AG10803 (cell line): ENCODE measurements around the gene VSNL1.

Experiments used
- DNase-seq: peaks from one replicate; pipeline ENCODE4 v3.0.0; 2010; ENCODE audit warnings: low read depth
- H3K4me3 ChIP-seq: 2 replicates; pipeline ENCODE4 v1.5.1; 2011; ENCODE audit warnings: mild to moderate bottlenecking, low read length, control low read depth
- TF ChIP-seq, protein P1 (sequence below): conservative IDR thresholded peaks from 2 replicates; pipeline ENCODE4 v1.5.1; 2011; ENCODE audit warnings: mild to moderate bottlenecking, low read length, control low read depth, inconsistent platforms

Gene VSNL1

DNA sequence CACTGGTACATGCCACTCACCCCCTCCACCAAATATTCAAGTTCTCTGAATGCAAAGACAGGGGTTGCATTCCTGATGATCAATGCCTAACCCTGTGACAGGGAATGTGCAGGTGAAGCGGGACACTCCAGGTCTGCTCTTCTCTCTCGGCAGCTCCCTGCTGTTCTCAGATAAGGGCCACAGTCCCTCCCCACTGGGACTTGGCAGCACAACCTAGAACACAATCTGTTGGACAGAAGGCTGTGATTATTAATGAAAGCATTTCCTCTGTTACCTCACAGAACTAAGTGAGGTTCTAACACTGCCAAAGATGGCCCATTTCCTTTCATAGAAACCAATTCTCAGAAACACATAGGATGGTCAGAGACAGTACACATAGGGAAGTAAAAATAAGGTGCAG is 42.7 kb downstream of the VSNL1 start:
- no peak overlapping the region for H3K4me3 ChIP-seq
- DNase-seq, result peak; percentile 9
- TF ChIP-seq, protein P1, sequence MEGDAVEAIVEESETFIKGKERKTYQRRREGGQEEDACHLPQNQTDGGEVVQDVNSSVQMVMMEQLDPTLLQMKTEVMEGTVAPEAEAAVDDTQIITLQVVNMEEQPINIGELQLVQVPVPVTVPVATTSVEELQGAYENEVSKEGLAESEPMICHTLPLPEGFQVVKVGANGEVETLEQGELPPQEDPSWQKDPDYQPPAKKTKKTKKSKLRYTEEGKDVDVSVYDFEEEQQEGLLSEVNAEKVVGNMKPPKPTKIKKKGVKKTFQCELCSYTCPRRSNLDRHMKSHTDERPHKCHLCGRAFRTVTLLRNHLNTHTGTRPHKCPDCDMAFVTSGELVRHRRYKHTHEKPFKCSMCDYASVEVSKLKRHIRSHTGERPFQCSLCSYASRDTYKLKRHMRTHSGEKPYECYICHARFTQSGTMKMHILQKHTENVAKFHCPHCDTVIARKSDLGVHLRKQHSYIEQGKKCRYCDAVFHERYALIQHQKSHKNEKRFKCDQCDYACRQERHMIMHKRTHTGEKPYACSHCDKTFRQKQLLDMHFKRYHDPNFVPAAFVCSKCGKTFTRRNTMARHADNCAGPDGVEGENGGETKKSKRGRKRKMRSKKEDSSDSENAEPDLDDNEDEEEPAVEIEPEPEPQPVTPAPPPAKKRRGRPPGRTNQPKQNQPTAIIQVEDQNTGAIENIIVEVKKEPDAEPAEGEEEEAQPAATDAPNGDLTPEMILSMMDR, result no peak

DNA sequence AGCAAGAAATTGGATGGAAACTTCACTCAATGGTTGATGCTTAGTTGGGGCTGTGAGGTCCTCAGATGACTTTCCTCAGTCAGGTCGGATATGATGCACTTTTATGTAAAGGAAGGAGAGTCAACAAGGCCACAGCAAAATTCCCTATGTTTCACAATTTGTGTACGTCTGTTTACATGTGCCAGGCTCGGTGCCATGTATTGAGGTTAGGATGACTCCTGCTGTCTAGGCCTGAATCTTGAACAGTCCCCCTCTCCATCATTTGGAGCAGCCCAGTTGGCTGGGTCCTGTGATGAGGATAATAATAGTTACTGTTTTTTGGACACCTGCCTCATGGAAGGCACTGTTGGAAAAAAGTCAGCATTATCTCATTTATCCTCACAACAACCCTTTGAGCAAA is 43.1 kb downstream of the VSNL1 start:
- TF ChIP-seq, protein P1, result no peak

DNA sequence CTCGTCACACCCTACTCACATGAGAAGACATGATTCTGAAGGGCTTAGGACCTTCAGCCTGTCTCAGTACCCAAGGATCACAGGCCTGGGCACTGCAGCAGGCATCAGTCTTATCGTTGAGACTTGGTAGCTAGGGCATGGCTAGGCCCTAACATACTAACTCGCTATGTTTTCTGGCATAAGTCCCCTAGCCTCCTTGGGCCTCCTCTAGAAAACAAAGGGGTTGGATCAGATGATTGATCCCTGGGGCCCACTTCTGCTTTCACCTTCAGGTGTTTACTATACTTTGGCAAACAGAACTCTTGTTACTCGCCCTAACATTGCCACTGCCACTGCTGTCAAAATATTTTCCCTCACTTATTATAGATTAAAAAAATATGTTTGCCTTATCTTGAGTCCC is 44.2 kb downstream of the VSNL1 start:
- no peak for DNase-seq
- TF ChIP-seq, protein P1, result no peak
- no peak overlapping the region for H3K4me3 ChIP-seq

More for the DNA sequence above, 43.1 kb downstream of the VSNL1 start:
- H3K4me3 ChIP-seq, result no peak overlapping the region
- DNase-seq, result no peak

DNA sequence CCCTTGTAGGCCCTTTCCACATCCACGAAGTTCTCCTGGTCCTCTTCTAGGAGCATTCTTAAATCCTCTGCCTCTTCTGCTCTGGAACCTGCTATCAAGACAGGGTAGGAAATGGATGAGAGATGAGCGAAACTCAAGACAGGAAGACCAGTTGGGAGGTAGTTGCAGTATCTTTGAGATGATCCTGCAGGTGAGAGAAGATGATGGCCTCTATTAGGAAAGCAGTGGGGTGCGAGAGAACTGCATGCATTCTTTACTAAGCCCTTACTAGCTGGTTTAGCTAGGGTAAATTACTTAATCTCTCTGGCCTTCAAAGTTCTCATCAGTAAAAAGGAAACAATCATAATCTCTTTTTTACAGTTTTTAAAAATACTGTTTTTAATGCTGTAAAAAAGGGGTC is 47.0 kb downstream of the VSNL1 start:
- no peak overlapping the region for H3K4me3 ChIP-seq
- TF ChIP-seq, protein P1, result no peak
- no peak for DNase-seq

DNA sequence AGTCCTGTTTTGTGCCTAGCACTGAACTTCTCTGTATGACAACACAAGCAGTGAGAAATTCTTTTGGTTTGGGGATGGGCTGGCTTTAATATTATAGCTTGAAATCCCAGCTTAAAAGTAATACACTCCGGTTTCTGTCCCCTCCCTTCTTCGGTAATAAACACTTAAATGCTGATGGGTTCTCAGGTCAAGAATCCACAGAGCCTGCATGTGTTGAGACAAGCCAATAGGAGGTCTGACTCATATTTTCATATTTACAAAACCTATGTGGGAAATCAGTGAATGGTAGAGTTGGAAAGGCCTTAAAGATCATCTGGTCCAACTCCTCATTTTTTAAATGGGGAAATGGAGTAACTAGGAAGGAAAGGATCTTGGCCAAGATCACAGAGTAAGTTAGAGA is 47.5 kb downstream of the VSNL1 start:
- TF ChIP-seq, protein P1, result no peak
- H3K4me3 ChIP-seq, result no peak overlapping the region
- no peak for DNase-seq

DNA sequence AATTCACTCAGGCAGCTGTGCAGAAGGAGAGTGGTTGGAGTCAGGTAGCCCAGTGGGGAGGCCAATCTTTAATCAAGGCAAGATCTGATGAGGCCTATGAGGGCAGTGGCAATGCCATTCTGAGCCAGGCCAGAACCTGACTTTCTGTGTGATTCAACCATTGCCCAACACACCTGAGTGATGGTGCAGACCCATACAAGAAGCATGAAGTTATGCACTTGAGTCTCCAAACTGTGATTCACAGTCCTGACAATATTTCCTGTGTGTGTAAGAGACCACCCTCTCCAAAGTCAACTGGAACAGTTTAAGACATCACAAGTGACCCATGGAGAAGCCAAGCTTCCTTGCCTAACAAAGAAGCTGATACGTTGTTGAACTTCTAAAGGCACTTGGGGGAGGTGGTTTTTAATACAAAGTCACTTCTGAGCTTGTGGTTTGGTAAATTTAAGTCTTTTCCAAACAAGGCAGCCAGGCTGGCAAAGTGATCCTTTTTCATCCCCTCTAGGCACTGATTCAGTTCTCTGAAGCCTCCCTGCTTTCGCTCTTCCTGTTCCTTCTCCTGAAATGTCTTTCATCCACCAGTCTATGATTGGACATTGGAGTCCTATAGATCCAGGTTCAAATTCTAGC is 49.0 kb downstream of the VSNL1 start:
- DNase-seq, result no peak
- TF ChIP-seq, protein P1, result no peak
- H3K4me3 ChIP-seq, result no peak overlapping the region

DNA sequence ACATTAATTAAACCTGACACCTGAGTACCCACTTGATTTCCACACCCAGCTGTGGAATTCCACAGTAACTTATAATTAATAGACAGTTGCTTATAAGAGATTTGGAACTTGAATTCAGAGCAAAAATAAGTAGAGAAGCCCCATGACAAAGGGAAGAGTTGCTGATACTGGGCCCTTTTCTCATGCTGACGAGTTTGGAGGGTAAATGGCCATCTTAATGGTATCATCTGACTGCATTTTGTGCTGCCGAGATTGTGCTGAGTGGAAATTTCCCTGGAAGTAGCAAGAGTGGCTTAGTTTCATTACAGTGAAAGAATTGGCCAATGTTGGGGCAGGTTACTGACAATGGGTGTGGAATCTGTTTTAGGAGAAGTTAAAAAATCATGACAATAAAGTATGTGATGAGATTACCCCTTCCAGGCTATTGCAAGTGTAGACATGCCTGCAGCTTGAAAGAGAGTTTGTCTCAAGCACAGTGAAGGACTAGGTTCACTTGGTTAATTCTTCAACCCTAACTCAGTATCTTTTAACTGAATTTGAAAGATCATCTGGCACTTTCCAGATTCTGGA is 49.9 kb downstream of the VSNL1 start:
- no peak for DNase-seq
- H3K4me3 ChIP-seq, result no peak overlapping the region
- TF ChIP-seq, protein P1, result no peak
